ENCODE results near the gene KCNJ1.

Gene KCNJ1

GRCh38 chr11:128867277-128867676 is at the start of gene KCNJ1:
Gene KCNJ1 (minus strand): TSS chr11:128867296. CDS start chr11:128840243, 27,053 bp downstream.
- Mint-ChIP-seq H3K4me3 (no peak within 1 kb of the TSS), H3K27ac (no peak within 1 kb of the TSS), H3K9me3 (no peaks in the 10 kb centered on the region), H3K27me3 (no peaks in the 10 kb centered on the region), H3K36me3 (no peaks in the 10 kb centered on the region), H3K4me1 (no peaks in the 10 kb centered on the region)

DNA sequence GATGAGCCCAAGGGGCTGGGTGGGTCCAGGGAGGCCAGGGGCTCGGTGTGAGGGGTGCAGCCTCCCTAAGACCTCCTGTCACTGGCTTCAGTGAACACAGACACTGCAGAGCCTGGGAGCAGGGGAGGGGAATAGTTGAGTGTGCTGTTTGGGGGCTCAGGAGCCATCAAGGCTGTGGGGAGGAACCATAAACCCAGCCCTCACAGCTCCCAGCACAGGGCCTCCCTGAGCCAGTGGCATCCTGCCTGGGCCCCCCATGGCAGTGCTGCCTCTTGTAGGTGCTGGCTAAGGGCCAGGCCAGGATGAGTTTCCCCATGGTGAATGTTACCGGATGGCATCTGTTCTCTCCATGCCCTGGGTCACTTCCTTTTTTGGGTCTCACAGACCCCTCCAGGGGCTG is 49.6 kb upstream of the KCNJ1 start:
- Mint-ChIP-seq H3K4me1 (no peaks in the 10 kb centered on the region), H3K9me3 (no peaks in the 10 kb centered on the region), H3K27me3 (peaks cover 5% of the 10 kb centered on the region), H3K4me3 (no peak overlapping the region), H3K36me3 (no peaks in the 10 kb centered on the region), H3K27ac (no peak overlapping the region)

DNA sequence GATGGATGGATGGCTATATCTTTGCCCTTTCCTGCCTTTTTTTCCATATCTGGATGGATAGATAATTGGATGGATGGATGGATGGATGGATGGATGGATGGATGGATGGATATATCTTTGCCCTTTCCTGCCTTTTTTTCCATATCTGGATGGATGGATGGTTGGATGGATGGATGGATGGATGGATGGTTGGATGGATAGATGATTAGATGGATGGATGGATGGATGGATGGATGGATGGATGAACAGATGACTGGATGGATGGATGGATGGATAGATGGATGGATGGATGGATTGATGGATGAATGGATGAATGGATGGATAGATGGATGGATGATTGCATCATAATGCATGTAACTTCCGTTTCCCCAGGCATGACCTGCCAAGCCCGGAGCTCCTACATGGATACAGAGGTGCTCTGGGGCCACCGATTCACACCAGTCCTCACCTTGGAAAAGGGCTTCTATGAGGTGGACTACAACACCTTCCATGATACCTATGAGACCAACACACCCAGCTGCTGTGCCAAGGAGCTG is 49.0 kb upstream of the KCNJ1 start:
- H3K36me3 Mint-ChIP-seq, result no peaks in the 10 kb centered on the region
- peaks cover 8% of the 10 kb centered on the region for H3K27me3 Mint-ChIP-seq
- H3K27ac Mint-ChIP-seq, result peak overlapping the region; percentile 37
- no peaks in the 10 kb centered on the region for H3K4me1 Mint-ChIP-seq
- no peak overlapping the region for H3K4me3 Mint-ChIP-seq
- H3K9me3 Mint-ChIP-seq, result no peaks in the 10 kb centered on the region

GRCh38 chr11:128915149-128915521 is 48.0 kb upstream of the KCNJ1 start:
- Mint-ChIP-seq H3K27ac (no peak overlapping the region), H3K27me3 (peaks cover 8% of the 10 kb centered on the region), H3K4me1 (no peaks in the 10 kb centered on the region), H3K9me3 (no peaks in the 10 kb centered on the region), H3K4me3 (no peak overlapping the region), H3K36me3 (no peaks in the 10 kb centered on the region)

DNA sequence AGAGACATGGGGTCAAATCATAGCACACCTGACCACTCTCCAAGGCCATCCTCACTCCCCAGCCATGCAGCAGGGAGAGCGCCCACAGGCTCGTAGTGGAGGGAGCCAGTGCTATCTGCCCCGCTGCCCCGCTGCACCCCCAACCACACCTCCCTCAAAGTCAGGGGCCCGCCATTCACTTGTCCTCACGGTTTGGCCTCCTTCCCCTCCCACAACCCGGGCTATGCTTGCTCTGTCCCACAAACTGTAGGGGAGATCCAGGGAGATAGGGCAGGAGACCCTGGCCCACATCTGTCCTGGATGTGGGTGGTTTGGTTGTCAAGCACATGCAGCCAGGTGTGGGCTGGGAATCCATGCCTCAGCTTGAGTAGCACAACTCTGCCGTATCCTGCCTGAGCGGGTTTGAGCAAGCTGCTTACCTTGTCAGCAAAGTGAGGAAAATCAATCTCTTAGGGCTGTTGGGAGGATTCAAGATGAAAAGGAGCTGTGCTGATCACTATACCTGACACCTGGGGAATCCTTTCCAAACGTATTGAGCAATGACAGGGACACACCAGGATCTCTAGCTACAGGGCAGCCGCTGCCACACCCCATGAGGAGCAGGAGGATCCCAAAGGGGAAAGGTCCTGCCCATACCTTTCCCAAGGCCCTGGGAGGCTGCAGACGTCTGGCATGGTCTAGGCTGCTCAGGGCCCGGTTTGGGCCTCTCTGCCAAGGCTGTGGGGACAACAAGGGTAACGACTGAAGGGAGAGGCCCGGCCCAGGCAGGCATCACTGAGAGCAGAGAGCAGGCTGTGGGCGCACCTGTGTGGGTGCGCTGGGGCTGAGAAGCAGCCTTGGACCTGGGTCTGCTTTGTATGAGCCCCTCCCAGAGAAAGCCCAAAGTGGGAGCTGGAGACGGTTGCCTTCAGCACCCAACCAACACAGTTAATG is 47.4 kb upstream of the KCNJ1 start:
- no peak overlapping the region for H3K27ac Mint-ChIP-seq
- peaks cover 15% of the 10 kb centered on the region for H3K27me3 Mint-ChIP-seq
- H3K36me3 Mint-ChIP-seq, result no peaks in the 10 kb centered on the region
- H3K4me3 Mint-ChIP-seq, result no peak overlapping the region
- no peaks in the 10 kb centered on the region for H3K9me3 Mint-ChIP-seq
- no peaks in the 10 kb centered on the region for H3K4me1 Mint-ChIP-seq

DNA sequence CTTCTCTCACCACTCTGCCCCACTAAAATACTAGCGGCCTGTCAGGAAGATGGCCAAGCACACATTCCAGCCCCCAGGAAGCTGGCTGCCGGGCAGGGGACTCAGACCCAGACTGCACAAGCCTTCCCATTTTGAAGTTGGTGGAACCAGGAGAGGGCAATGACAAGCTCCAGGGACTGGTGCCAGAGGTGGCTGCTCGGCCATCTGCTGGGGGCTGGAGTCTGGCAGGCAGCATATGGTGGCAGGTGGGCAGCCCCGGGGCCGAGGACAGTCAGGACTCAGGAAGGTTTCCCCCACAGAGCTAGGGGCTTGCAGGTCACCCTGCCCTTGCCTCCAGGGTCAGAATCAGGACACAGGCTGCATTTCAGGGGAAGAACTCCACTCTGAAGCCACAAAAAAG is 46.7 kb upstream of the KCNJ1 start:
- H3K27me3 Mint-ChIP-seq, result peaks cover 17% of the 10 kb centered on the region
- H3K4me1 Mint-ChIP-seq, result no peaks in the 10 kb centered on the region
- H3K27ac Mint-ChIP-seq, result peak overlapping the region; percentile 17
- no peaks in the 10 kb centered on the region for H3K9me3 Mint-ChIP-seq
- no peaks in the 10 kb centered on the region for H3K36me3 Mint-ChIP-seq
- H3K4me3 Mint-ChIP-seq, result no peak overlapping the region

DNA sequence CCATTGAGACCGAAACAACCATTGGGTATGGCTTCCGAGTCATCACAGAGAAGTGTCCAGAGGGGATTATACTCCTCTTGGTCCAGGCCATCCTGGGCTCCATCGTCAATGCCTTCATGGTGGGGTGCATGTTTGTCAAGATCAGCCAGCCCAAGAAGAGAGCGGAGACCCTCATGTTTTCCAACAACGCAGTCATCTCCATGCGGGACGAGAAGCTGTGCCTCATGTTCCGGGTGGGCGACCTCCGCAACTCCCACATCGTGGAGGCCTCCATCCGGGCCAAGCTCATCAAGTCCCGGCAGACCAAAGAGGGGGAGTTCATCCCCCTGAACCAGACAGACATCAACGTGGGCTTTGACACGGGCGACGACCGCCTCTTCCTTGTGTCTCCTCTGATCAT is 44.6 kb upstream of the KCNJ1 start:
- Mint-ChIP-seq H3K9me3 (no peaks in the 10 kb centered on the region), H3K4me3 (no peak overlapping the region), H3K27me3 (peaks cover 22% of the 10 kb centered on the region), H3K27ac (no peak overlapping the region), H3K36me3 (no peaks in the 10 kb centered on the region), H3K4me1 (peaks cover 3% of the 10 kb centered on the region)

DNA sequence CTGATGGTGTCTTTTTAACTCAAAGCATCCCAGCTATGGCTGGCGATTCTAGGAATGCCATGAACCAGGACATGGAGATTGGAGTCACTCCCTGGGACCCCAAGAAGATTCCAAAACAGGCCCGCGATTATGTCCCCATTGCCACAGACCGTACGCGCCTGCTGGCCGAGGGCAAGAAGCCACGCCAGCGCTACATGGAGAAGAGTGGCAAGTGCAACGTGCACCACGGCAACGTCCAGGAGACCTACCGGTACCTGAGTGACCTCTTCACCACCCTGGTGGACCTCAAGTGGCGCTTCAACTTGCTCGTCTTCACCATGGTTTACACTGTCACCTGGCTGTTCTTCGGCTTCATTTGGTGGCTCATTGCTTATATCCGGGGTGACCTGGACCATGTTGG is 44.1 kb upstream of the KCNJ1 start:
- no peaks in the 10 kb centered on the region for H3K36me3 Mint-ChIP-seq
- H3K27me3 Mint-ChIP-seq, result peaks cover 23% of the 10 kb centered on the region
- peaks cover 5% of the 10 kb centered on the region for H3K4me1 Mint-ChIP-seq
- H3K4me3 Mint-ChIP-seq, result no peak overlapping the region
- H3K27ac Mint-ChIP-seq, result no peak overlapping the region
- H3K9me3 Mint-ChIP-seq, result no peaks in the 10 kb centered on the region

DNA sequence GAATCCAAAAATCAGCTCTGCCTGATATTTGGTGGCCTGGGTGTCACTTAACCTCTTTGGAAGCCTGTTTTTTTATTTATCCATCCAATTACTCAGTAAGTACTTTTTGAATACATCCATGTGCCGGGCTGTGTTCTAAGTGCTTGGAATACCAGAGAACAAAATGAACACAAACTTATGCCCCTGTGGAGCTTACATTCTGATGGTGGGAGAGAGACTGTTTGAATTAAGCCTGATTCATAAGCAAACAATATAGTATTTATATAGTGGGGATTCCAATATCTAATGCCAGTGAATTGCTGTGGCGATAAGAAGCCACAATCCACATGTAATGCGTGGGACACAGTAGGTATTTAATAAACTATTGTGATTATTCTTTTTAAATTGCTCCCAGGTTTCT is 43.5 kb upstream of the KCNJ1 start:
- H3K4me1 Mint-ChIP-seq, result peaks cover 9% of the 10 kb centered on the region
- H3K9me3 Mint-ChIP-seq, result no peaks in the 10 kb centered on the region
- no peak overlapping the region for H3K27ac Mint-ChIP-seq
- H3K4me3 Mint-ChIP-seq, result no peak overlapping the region
- peaks cover 21% of the 10 kb centered on the region for H3K27me3 Mint-ChIP-seq
- H3K36me3 Mint-ChIP-seq, result no peaks in the 10 kb centered on the region

DNA sequence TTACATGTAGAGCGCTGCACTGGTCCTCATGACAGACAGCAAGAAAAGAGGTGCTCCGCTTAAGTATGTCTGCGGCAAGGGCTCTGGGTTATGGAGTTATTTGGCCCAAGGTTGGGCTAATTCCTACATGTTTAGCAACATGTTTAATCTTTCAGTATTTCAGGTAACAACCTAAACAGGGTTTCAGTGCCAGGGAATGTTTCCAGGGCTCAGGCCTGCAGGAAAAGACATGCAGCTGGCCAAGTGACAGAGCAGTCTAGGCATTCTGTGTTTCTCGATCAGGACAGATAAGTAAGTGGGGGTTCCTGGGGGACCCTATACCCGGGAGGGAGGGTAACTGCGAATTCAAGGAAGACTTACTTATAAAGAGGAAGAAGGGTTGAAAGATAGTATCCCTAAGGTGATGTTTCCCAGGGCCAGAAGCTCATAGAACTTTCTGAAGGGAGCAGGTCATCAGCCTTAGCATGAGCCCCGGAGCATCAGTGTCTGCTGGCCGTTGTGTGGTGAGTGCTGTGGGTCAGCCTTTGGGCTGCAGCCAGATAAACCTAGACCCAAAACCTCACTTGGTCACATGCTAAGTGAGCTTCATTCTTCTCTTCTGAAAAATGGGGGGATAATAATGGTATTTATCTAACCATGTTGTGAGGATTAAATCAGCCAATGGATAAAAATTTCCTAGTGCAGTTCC is 42.5 kb upstream of the KCNJ1 start:
- peaks cover 11% of the 10 kb centered on the region for H3K4me1 Mint-ChIP-seq
- no peaks in the 10 kb centered on the region for H3K9me3 Mint-ChIP-seq
- no peak overlapping the region for H3K4me3 Mint-ChIP-seq
- peak overlapping the region; percentile 4 for H3K27ac Mint-ChIP-seq
- H3K36me3 Mint-ChIP-seq, result no peaks in the 10 kb centered on the region
- peaks cover 22% of the 10 kb centered on the region for H3K27me3 Mint-ChIP-seq

- Mint-ChIP-seq H3K27me3 (peaks cover 23% of the 10 kb centered on the region), H3K4me1 (peaks cover 18% of the 10 kb centered on the region), H3K4me3 (no peak overlapping the region), H3K9me3 (no peaks in the 10 kb centered on the region), H3K36me3 (no peaks in the 10 kb centered on the region), H3K27ac (no peak overlapping the region)
Observed at GRCh38 chr11:128908391-128909246, 41.5 kb upstream of the KCNJ1 start.

DNA sequence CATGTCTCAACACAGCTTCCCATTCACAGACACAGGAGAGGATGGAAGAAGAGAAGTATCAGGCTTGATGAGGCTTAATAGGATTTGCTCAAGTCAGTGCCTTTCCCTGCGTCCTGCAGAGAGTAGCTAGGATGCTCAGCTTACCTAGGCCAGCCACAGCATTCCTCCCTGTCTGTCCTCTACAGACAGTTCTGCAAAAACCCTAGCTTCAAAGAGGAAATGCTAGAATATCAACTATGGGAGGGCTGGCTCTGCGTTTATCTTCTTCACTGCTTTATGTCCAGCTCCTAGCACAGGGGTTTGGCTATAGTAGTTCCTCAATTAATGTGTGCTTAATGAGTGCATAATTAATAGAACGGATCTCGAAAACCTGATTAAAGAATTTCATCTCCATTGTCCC is 40.5 kb upstream of the KCNJ1 start:
- Mint-ChIP-seq H3K4me1 (peaks cover 18% of the 10 kb centered on the region), H3K27me3 (peaks cover 21% of the 10 kb centered on the region), H3K36me3 (no peaks in the 10 kb centered on the region), H3K27ac (no peak overlapping the region), H3K9me3 (no peaks in the 10 kb centered on the region), H3K4me3 (no peak overlapping the region)

- H3K4me1 Mint-ChIP-seq, result peaks cover 18% of the 10 kb centered on the region
- H3K36me3 Mint-ChIP-seq, result no peaks in the 10 kb centered on the region
- no peaks in the 10 kb centered on the region for H3K9me3 Mint-ChIP-seq
- H3K27ac Mint-ChIP-seq, result no peak overlapping the region
- H3K27me3 Mint-ChIP-seq, result peaks cover 19% of the 10 kb centered on the region
- H3K4me3 Mint-ChIP-seq, result peak overlapping the region; percentile 81
Observed at GRCh38 chr11:128906185-128907050, 39.3 kb upstream of the KCNJ1 start.

- Mint-ChIP-seq H3K4me3 (peak overlapping the region; percentile 81), H3K27ac (no peak overlapping the region), H3K9me3 (no peaks in the 10 kb centered on the region), H3K27me3 (peaks cover 18% of the 10 kb centered on the region), H3K36me3 (no peaks in the 10 kb centered on the region), H3K4me1 (peaks cover 18% of the 10 kb centered on the region)
Observed at GRCh38 chr11:128905345-128906184, 38.5 kb upstream of the KCNJ1 start.

Measured in activated naive CD4-positive, alpha-beta T cell treated with anti-CD3 and anti-CD28 coated beads, Interleukin-2, amount 50 U/mL, for 24 hours (primary cell).